BLaER1 (cell line): ENCODE results near the gene PNPLA1.
A peak's percentile ranks its signal among the peaks of the same experiment; 100 is the strongest.

Experiments
- H3K27ac ChIP-seq: shearing (Covaris generic); formaldehyde crosslinking; 2 replicates; pipeline ENCODE4 v1.8.1; 2022
- H3K27me3 ChIP-seq: shearing (Covaris generic); formaldehyde crosslinking; 2 replicates; pipeline ENCODE4 v1.8.1; 2022
- H3K36me3 ChIP-seq: shearing (Covaris generic); formaldehyde crosslinking; 2 replicates; pipeline ENCODE4 v1.8.1; 2022
- H3K4me1 ChIP-seq: shearing (Covaris generic); formaldehyde crosslinking; 2 replicates; pipeline ENCODE4 v1.8.1; 2022
- H3K4me2 ChIP-seq: shearing (Covaris generic); formaldehyde crosslinking; 2 replicates; pipeline ENCODE4 v1.8.1; 2022
- H3K4me3 ChIP-seq: shearing (Covaris generic); formaldehyde crosslinking; 2 replicates; pipeline ENCODE4 v1.8.1; 2022
- H3K9ac ChIP-seq: shearing (Covaris generic); formaldehyde crosslinking; 2 replicates; pipeline ENCODE4 v1.8.1; 2022
- H3K9me3 ChIP-seq: shearing (Covaris generic); formaldehyde crosslinking; 2 replicates; pipeline ENCODE4 v1.8.1; 2022
- H4K20me1 ChIP-seq: shearing (Covaris generic); formaldehyde crosslinking; 2 replicates; pipeline ENCODE4 v1.8.1; 2022
- Cebpa-rat ChIP-seq: shearing (Covaris generic); IDR thresholded peaks from 2 replicates; pipeline ENCODE4 v1.8.1; 2022

The PNPLA1 gene

GRCh38 chr6:36280467-36280866, 10.6 kb downstream of the PNPLA1 start:
- Histone ChIP-seq H3K9ac (no peak overlapping the region), H3K27me3 (peaks cover 5% of the 10 kb centered on the region; the same call in 1 of the 2 replicates), H4K20me1 (no peaks in the 10 kb centered on the region), H3K4me3 (no peak overlapping the region), H3K36me3 (no peaks in the 10 kb centered on the region), H3K9me3 (no peaks in the 10 kb centered on the region), H3K27ac (no peak overlapping the region), H3K4me2 (peak overlapping the region; percentile 33; the same call in 1 of the 2 replicates), H3K4me1 (peaks cover 14% of the 10 kb centered on the region)
- no peak for TF ChIP-seq Cebpa-rat

- H3K4me2 ChIP-seq = peak overlapping the region; percentile 33; the same call in 1 of the 2 replicates
- no peak overlapping the region for H3K4me3 ChIP-seq
Measured at GRCh38 chr6:36280983-36281382, 11.1 kb downstream of the PNPLA1 start.

GRCh38 chr6:36283608-36284007, 13.7 kb downstream of the PNPLA1 start:
- TF ChIP-seq Cebpa-rat = no peak
- H3K4me2 ChIP-seq = no peak overlapping the region
- H3K4me1 ChIP-seq = peaks cover 20% of the 10 kb centered on the region
- H3K4me3 ChIP-seq = no peak overlapping the region
- H3K27ac ChIP-seq = no peak overlapping the region
- H3K36me3 ChIP-seq = no peaks in the 10 kb centered on the region
- H3K9me3 ChIP-seq = no peaks in the 10 kb centered on the region
- H3K27me3 ChIP-seq = peaks cover 5% of the 10 kb centered on the region; the same call in 1 of the 2 replicates
- no peaks in the 10 kb centered on the region for H4K20me1 ChIP-seq
- H3K9ac ChIP-seq = no peak overlapping the region

More at GRCh38 chr6:36280983-36281382, 11.1 kb downstream of the PNPLA1 start:
- TF ChIP-seq Cebpa-rat = no peak
- Histone ChIP-seq H4K20me1 (no peaks in the 10 kb centered on the region), H3K27ac (no peak overlapping the region), H3K9ac (no peak overlapping the region), H3K4me1 (peaks cover 14% of the 10 kb centered on the region), H3K36me3 (no peaks in the 10 kb centered on the region), H3K27me3 (peaks cover 5% of the 10 kb centered on the region; the same call in 1 of the 2 replicates), H3K9me3 (no peaks in the 10 kb centered on the region)

- Histone ChIP-seq H3K4me1 (peaks cover 20% of the 10 kb centered on the region), H3K27me3 (peaks cover 5% of the 10 kb centered on the region; the same call in 1 of the 2 replicates), H3K36me3 (no peaks in the 10 kb centered on the region), H3K9ac (no peak overlapping the region), H3K9me3 (no peaks in the 10 kb centered on the region), H3K27ac (no peak overlapping the region), H3K4me3 (no peak overlapping the region), H4K20me1 (no peaks in the 10 kb centered on the region), H3K4me2 (no peak overlapping the region)
- TF ChIP-seq Cebpa-rat = no peak
Measured at GRCh38 chr6:36284359-36284758, 14.5 kb downstream of the PNPLA1 start.

- Histone ChIP-seq H3K4me3 (no peak overlapping the region), H3K9ac (no peak overlapping the region), H3K27ac (no peak overlapping the region), H3K4me1 (peaks cover 17% of the 10 kb centered on the region), H4K20me1 (no peaks in the 10 kb centered on the region), H3K36me3 (no peaks in the 10 kb centered on the region), H3K4me2 (no peak overlapping the region), H3K9me3 (no peaks in the 10 kb centered on the region), H3K27me3 (peaks cover 5% of the 10 kb centered on the region; the same call in 1 of the 2 replicates)
- TF ChIP-seq Cebpa-rat = no peak
Measured at GRCh38 chr6:36285187-36285671, 15.4 kb downstream of the PNPLA1 start.

- Histone ChIP-seq H3K36me3 (no peaks in the 10 kb centered on the region), H3K27me3 (peaks cover 5% of the 10 kb centered on the region; the same call in 1 of the 2 replicates), H3K4me2 (no peak overlapping the region), H4K20me1 (no peaks in the 10 kb centered on the region), H3K9ac (no peak overlapping the region), H3K4me3 (no peak overlapping the region), H3K4me1 (peaks cover 11% of the 10 kb centered on the region), H3K9me3 (no peaks in the 10 kb centered on the region), H3K27ac (no peak overlapping the region)
- no peak for TF ChIP-seq Cebpa-rat
Measured at GRCh38 chr6:36285797-36286196, 15.9 kb downstream of the PNPLA1 start.

- Histone ChIP-seq H3K27ac (no peak overlapping the region), H3K4me1 (peaks cover 6% of the 10 kb centered on the region; the same call in 1 of the 2 replicates), H4K20me1 (no peaks in the 10 kb centered on the region), H3K27me3 (peaks cover 5% of the 10 kb centered on the region; the same call in 1 of the 2 replicates), H3K36me3 (no peaks in the 10 kb centered on the region), H3K4me3 (no peak overlapping the region), H3K9me3 (no peaks in the 10 kb centered on the region), H3K9ac (no peak overlapping the region), H3K4me2 (no peak overlapping the region)
- no peak for TF ChIP-seq Cebpa-rat
Measured at GRCh38 chr6:36286858-36287257, 17.0 kb downstream of the PNPLA1 start.

GRCh38 chr6:36289281-36289878, 19.5 kb downstream of the PNPLA1 start:
- H3K4me1 ChIP-seq = peaks cover 8% of the 10 kb centered on the region
- no peak overlapping the region for H3K4me2 ChIP-seq
- peaks cover 5% of the 10 kb centered on the region; the same call in 1 of the 2 replicates for H3K27me3 ChIP-seq

GRCh38 chr6:36290668-36291620, 21.1 kb downstream of the PNPLA1 start:
- H3K9me3 ChIP-seq = no peaks in the 10 kb centered on the region
- no peaks in the 10 kb centered on the region for H4K20me1 ChIP-seq
- no peak overlapping the region for H3K9ac ChIP-seq
- TF ChIP-seq Cebpa-rat = no peak
- H3K36me3 ChIP-seq = no peaks in the 10 kb centered on the region
- no peaks in the 10 kb centered on the region for H3K27me3 ChIP-seq
- peaks cover 18% of the 10 kb centered on the region for H3K4me1 ChIP-seq
- no peak overlapping the region for H3K4me2 ChIP-seq
- H3K27ac ChIP-seq = no peak overlapping the region
- H3K4me3 ChIP-seq = no peak overlapping the region

More at GRCh38 chr6:36289281-36289878, 19.5 kb downstream of the PNPLA1 start:
- TF ChIP-seq Cebpa-rat = no peak
- no peaks in the 10 kb centered on the region for H4K20me1 ChIP-seq
- H3K9me3 ChIP-seq = no peaks in the 10 kb centered on the region
- no peak overlapping the region for H3K4me3 ChIP-seq
- H3K9ac ChIP-seq = no peak overlapping the region
- no peak overlapping the region for H3K27ac ChIP-seq
- no peaks in the 10 kb centered on the region for H3K36me3 ChIP-seq

- H3K9ac ChIP-seq = no peak overlapping the region
- H3K4me1 ChIP-seq = peaks cover 18% of the 10 kb centered on the region
- H3K27me3 ChIP-seq = no peaks in the 10 kb centered on the region
- H3K36me3 ChIP-seq = no peaks in the 10 kb centered on the region
- H3K9me3 ChIP-seq = no peaks in the 10 kb centered on the region
- TF ChIP-seq Cebpa-rat = no peak
- no peak overlapping the region for H3K27ac ChIP-seq
- H3K4me2 ChIP-seq = no peak overlapping the region
- H3K4me3 ChIP-seq = no peak overlapping the region
- no peaks in the 10 kb centered on the region for H4K20me1 ChIP-seq
Measured at GRCh38 chr6:36292170-36292569, 22.3 kb downstream of the PNPLA1 start.
